Transverse colon (tissue), 4 donors: ENCODE results near the gene SCART1. TPM values are rescaled to one million over a fixed set of nuclear protein-coding genes. Genes with fewer than 3 reads are reported as not detected.

Experiments
- DNase-seq: peaks from one replicate; pipeline ENCODE4 v3.0.0-alpha.2; 2019
- H3K27ac ChIP-seq, 4 donors: fragments of 200-600 bp; sonication (generic); 2 replicates each; pipeline ENCODE4 v1.5.1; 2016 to 2018; ENCODE audit warnings: inconsistent platforms in 4 of 4
- H3K27me3 ChIP-seq: fragments of 200-600 bp; sonication (generic); 2 replicates; pipeline ENCODE4 v1.5.1; 2017; ENCODE audit warnings: inconsistent platforms
- H3K36me3 ChIP-seq, 4 donors: fragments of 200-600 bp; sonication (generic); 2 replicates each; pipeline ENCODE4 v1.5.1; 2017 to 2019; ENCODE audit warnings: inconsistent platforms in 4 of 4
- H3K4me1 ChIP-seq, 4 donors: fragments of 200-600 bp; sonication (generic); 2 replicates each; pipeline ENCODE4 v1.5.1; 2017 to 2020; ENCODE audit warnings: inconsistent platforms in 4 of 4
- H3K4me3 ChIP-seq, 4 donors: fragments of 200-600 bp; sonication (generic); 1 replicate in 1 of 4; 2 replicates in 3 of 4; pipeline versions ENCODE4 v1.5.1 to v1.6.1; 2017 to 2019; ENCODE audit warnings: inconsistent platforms in 4 of 4
- H3K9me3 ChIP-seq, 2 donors: fragments of 200-600 bp; sonication (generic); 2 replicates each; pipeline ENCODE4 v1.5.1; 2017 to 2019; ENCODE audit warnings: inconsistent platforms in 2 of 2
- CTCF ChIP-seq, 5 experiments: fragments of 200-600 bp in 3 of 5; fragments of 450-650 bp in 2 of 5; sonication (generic) in 3 of 5; IDR thresholded peaks; 1 replicate in 2 of 5; 2 replicates in 3 of 5; pipeline ENCODE4 v1.5.1; 2016 to 2017; ENCODE audit warnings: antibody characterized with exemption in 5 of 5, inconsistent platforms in 3 of 5, mild to moderate bottlenecking in 2 of 5, moderate library complexity in 1 of 5
- EP300 ChIP-seq: sonication (generic); formaldehyde crosslinking; IDR thresholded peaks from one replicate; pipeline ENCODE4 v1.6.1; 2017; ENCODE audit warnings: antibody characterized with exemption, low read depth
- POLR2A ChIP-seq: fragments of 450-650 bp; IDR thresholded peaks from one replicate; pipeline ENCODE4 v1.6.1; 2016; ENCODE audit warnings: antibody characterized with exemption, mild to moderate bottlenecking, moderate library complexity
- POLR2AphosphoS5 ChIP-seq, 3 donors: sonication (generic); formaldehyde crosslinking; IDR thresholded peaks; one replicate each; pipeline ENCODE4 v1.6.1; 2016; ENCODE audit warnings: antibody characterized with exemption in 3 of 3
- WGBS, 2 donors: methylation state at CpG; one replicate each; pipeline ENCODE4 v1.1.5; 2018; ENCODE audit warnings: low coverage in 1 of 2; 5-methylcytosine and 5-hydroxymethylcytosine counted together
- in situ Hi-C, 4 donors: fragments of 200-750 bp; cut with MboI; loops; one replicate each; pipeline versions ENCODE4 v1.15.0 to v1.15.1; 2017; ENCODE audit warnings: low sequenced_read_pairs in 3 of 4, low pct_ligation_motif_present in 1 of 4, low pct_unique_long_range_greater_than_20kb in 1 of 4
- intact Hi-C: fragments of 100-400 bp; cut with DNase I; formaldehyde crosslinking; loops from one replicate; pipeline ENCODE4 v1.15.1; 2023; ENCODE audit warnings: low total_unique reads
- total RNA-seq, 4 donors: library from RNA; depleted of rRNA; stranded (reverse); fragments of >200 nt; gene quantifications; one replicate each; pipeline ENCODE4 v1.1.0, GENCODE V29; 2016

The SCART1 gene
- total RNA-seq, 4 donors from 2014 or later = 1.6 to 6.5 (median 3.1) TPM

GRCh38 chr10:133444342-133445267 is 9.1 kb upstream of the SCART1 start:
- TF ChIP-seq POLR2AphosphoS5 (IDR thresholded peaks at IDR 0.05) (no peak), CTCF (IDR thresholded peaks at IDR 0.05) (no peak), POLR2A (no peak), EP300 (no peak)
- intact Hi-C loops = no loop called here
- H3K4me3 ChIP-seq = no peak overlapping the region
- H3K36me3 ChIP-seq = no peaks in the 10 kb centered on the region
- H3K27ac ChIP-seq = no peak overlapping the region
- no peak for DNase-seq
- in situ Hi-C loops = no loop called here
- no peaks in the 10 kb centered on the region for H3K27me3 ChIP-seq
- peaks cover 27 to 29% of the 10 kb centered on the region in 2 donors for H3K9me3 ChIP-seq
- 72 to 92% methylated on average over 3 to 11 of the region's 12 CpGs for WGBS, 2 donors
- H3K4me1 ChIP-seq = no peaks in the 10 kb centered on the region

GRCh38 chr10:133445268-133445732 is 8.4 kb upstream of the SCART1 start:
- H3K27me3 ChIP-seq = no peaks in the 10 kb centered on the region
- DNase-seq = no peak
- H3K4me3 ChIP-seq = no peak overlapping the region
- no peak overlapping the region for H3K27ac ChIP-seq
- H3K4me1 ChIP-seq = no peaks in the 10 kb centered on the region
- peaks cover 27 to 29% of the 10 kb centered on the region in 2 donors for H3K9me3 ChIP-seq
- no peaks in the 10 kb centered on the region for H3K36me3 ChIP-seq
- intact Hi-C loops = no loop called here
- no peak for TF ChIP-seq POLR2A
- 91 to 95% methylated on average over 9 to 21 of the region's 22 CpGs for WGBS, 2 donors
- in situ Hi-C loops = no loop called here

GRCh38 chr10:133445751-133446708 is 7.7 kb upstream of the SCART1 start:
- Histone ChIP-seq H3K27ac (no peak overlapping the region), H3K4me1 (no peaks in the 10 kb centered on the region), H3K9me3 (peaks cover 27 to 29% of the 10 kb centered on the region in 2 donors), H3K27me3 (no peaks in the 10 kb centered on the region), H3K4me3 (no peak overlapping the region), H3K36me3 (no peaks in the 10 kb centered on the region)
- no peak for TF ChIP-seq EP300
- no peak for TF ChIP-seq POLR2A
- no peak for TF ChIP-seq CTCF (IDR thresholded peaks at IDR 0.05)
- no peak for TF ChIP-seq POLR2AphosphoS5 (IDR thresholded peaks at IDR 0.05)
- no peak for DNase-seq
- in situ Hi-C loops (no loop called here), intact Hi-C loops (no loop called here)
- 82 to 92% methylated on average over 8 to 69 of the region's 80 CpGs for WGBS, 2 donors

GRCh38 chr10:133446979-133447378 is 6.8 kb upstream of the SCART1 start:
- Histone ChIP-seq H3K4me1 (no peaks in the 10 kb centered on the region), H3K4me3 (no peak overlapping the region), H3K27me3 (no peaks in the 10 kb centered on the region), H3K9me3 (peaks cover 27 to 29% of the 10 kb centered on the region in 2 donors), H3K27ac (no peak overlapping the region), H3K36me3 (no peaks in the 10 kb centered on the region)
- in situ Hi-C loops (no loop called here), intact Hi-C loops (no loop called here)
- WGBS, 2 donors = 95 to 100% methylated on average over 6 to 11 of the region's 11 CpGs
- TF ChIP-seq EP300 = no peak
- TF ChIP-seq POLR2A = no peak
- TF ChIP-seq CTCF (IDR thresholded peaks at IDR 0.05) = no peak
- no peak for TF ChIP-seq POLR2AphosphoS5 (IDR thresholded peaks at IDR 0.05)
- DNase-seq = no peak
